Pancreas (tissue), 10 donors: ENCODE results near the gene EIF5AL1. TPM values are rescaled to one million over a fixed set of nuclear protein-coding genes. Genes with fewer than 3 reads are reported as not detected.
A peak's percentile ranks its signal among the peaks of the same experiment; 100 is the strongest.

Source experiments
- ATAC-seq, 4 donors: fragments of 200-7000 bp; cut with Tn5 transposase; one replicate each; pipeline versions ENCODE4 v1.8.0 to v1.9.1; 2020; ENCODE audit warnings: mild to moderate bottlenecking in 4 of 4, moderate library complexity in 4 of 4
- DNase-seq, 6 donors: peaks; one replicate each; pipeline ENCODE4 v3.0.0-alpha.2; 2020
- FAIRE-seq: peaks from 2 replicates; lab custom pipeline; 2012; peaks lifted over from hg19 to GRCh38; lab: Jason Lieb, UNC
- H3K27ac ChIP-seq, 4 donors: fragments of 200-600 bp; sonication (generic); 1 replicate in 3 of 4; 2 replicates in 1 of 4; pipeline versions ENCODE4 v1.5.0 to v1.8.0; 2020
- H3K27me3 ChIP-seq, 4 donors: fragments of 200-600 bp; one replicate each; pipeline ENCODE4 v1.8.0; 2021
- H3K36me3 ChIP-seq, 3 donors: fragments of 200-600 bp; sonication (generic) in 1 of 3; one replicate each; pipeline versions ENCODE4 v1.5.0 to v1.8.0; 2020 to 2021
- H3K4me1 ChIP-seq, 3 donors: fragments of 200-600 bp; one replicate each; pipeline ENCODE4 v1.8.0; 2021
- H3K4me3 ChIP-seq, 4 donors: fragments of 200-600 bp; sonication (generic) in 2 of 4; one replicate each; pipeline versions ENCODE4 v1.5.0 to v1.8.0; 2020 to 2021
- H3K9me3 ChIP-seq, 4 donors: fragments of 200-600 bp; one replicate each; pipeline ENCODE4 v1.8.0; 2021
- WGBS, 2 donors: extraction: QIAGEN DNeasy Blood & Tissue Kit; methylation state at CpG; one replicate each; pipeline ENCODE4 v1.1.7; 2013; 5-methylcytosine and 5-hydroxymethylcytosine counted together
- intact Hi-C, 3 donors: fragments of 100-400 bp; cut with DNase I; formaldehyde crosslinking; loops; one replicate each; pipeline versions ENCODE4 v1.11.1 to v1.14.2; 2022
- polyA plus RNA-seq, 2 donors: library from polyadenylated mRNA; stranded (reverse); fragments of 200-250 nt; gene quantifications; one replicate each; pipeline ENCODE4 v1.2.3, GENCODE V29; 2013
- total RNA-seq, 6 donors: library from RNA; stranded (reverse); fragmentation: NEBNext Ultra II Directional in 4 of 6; extraction: Animal tissue kit (Norgen Biotek cat#: 25700) in 4 of 6; gene quantifications; one replicate each; pipeline versions ENCODE4 v1.2.1 to v1.2.4, GENCODE V29; 2021 to 2023
- TF ChIP-seq, protein P1 (sequence below), 4 donors: fragments of 200-600 bp; sonication (generic) in 3 of 4; IDR thresholded peaks; one replicate each; pipeline versions ENCODE4 v1.5.0 to v1.8.0; 2021; ENCODE audit warnings: antibody characterized with exemption in 4 of 4
- donor health status: healthy with polysubstance abuse.
- donor health status: DM: no; HTN: no; CAD: no; lungs with moderate emphysema.
- donor health status: DM: no; HTN: no; CAD: no.
- donor health status: control.
- donor health status: control.
- donor health status: Bipolar disorder and iron deficiency.
- donor health status: DM: yes; HTN: yes; CAD: no.
- donor health status: DM: no; HTN: no; CAD: no.
- donor health status: DM: no; HTN: no; CAD: no.
- donor health status: DM: yes; HTN: yes; CAD: no.

EIF5AL1 gene
- total and polyA plus RNA-seq, 8 donors: 0.05 to 0.44 (median 0.33) TPM; not detected in 1

DNA sequence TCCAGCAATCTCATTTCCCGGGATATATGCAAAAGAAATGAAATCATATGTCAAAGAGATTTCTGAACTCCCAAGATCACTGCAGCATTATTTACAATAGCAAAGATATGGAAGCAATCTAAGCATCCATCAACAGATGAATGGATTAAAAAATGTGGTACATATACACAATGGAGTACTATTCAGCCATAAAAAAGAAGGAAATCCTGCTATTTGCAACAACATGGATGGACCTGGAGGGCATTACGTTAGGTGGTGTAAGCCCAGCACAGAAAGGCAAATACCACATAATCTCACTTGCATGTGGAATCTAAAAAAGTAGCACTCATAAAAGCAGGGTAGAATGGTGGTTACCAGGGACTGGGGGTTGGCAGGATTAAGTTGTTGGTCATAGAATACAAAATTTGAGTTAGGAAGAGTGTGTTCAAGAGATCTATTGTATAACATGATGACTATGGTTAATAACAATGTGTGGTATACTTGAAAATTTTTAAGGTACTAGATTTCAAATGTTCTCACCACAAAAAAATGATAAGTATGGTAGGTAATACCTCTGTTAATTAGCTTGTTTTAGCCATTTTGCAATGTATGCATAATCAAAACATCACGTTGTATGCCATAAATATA, 32.9 kb upstream of the EIF5AL1 start:
- ATAC-seq: no peak
- Histone ChIP-seq H3K9me3 (no peaks in the 10 kb centered on the region), H3K36me3 (no peaks in the 10 kb centered on the region), H3K4me1 (no peaks in the 10 kb centered on the region), H3K27ac (no peak overlapping the region), H3K27me3 (no peaks in the 10 kb centered on the region), H3K4me3 (no peak overlapping the region)
- no peak for DNase-seq
- TF ChIP-seq, protein P1, sequence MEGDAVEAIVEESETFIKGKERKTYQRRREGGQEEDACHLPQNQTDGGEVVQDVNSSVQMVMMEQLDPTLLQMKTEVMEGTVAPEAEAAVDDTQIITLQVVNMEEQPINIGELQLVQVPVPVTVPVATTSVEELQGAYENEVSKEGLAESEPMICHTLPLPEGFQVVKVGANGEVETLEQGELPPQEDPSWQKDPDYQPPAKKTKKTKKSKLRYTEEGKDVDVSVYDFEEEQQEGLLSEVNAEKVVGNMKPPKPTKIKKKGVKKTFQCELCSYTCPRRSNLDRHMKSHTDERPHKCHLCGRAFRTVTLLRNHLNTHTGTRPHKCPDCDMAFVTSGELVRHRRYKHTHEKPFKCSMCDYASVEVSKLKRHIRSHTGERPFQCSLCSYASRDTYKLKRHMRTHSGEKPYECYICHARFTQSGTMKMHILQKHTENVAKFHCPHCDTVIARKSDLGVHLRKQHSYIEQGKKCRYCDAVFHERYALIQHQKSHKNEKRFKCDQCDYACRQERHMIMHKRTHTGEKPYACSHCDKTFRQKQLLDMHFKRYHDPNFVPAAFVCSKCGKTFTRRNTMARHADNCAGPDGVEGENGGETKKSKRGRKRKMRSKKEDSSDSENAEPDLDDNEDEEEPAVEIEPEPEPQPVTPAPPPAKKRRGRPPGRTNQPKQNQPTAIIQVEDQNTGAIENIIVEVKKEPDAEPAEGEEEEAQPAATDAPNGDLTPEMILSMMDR (IDR thresholded peaks at IDR 0.05): no peak
- WGBS, 2 donors: 66 to 73% methylated on average over 3 of the region's 3 CpGs
- FAIRE-seq: no peak
- intact Hi-C loops: no loop called here

DNA sequence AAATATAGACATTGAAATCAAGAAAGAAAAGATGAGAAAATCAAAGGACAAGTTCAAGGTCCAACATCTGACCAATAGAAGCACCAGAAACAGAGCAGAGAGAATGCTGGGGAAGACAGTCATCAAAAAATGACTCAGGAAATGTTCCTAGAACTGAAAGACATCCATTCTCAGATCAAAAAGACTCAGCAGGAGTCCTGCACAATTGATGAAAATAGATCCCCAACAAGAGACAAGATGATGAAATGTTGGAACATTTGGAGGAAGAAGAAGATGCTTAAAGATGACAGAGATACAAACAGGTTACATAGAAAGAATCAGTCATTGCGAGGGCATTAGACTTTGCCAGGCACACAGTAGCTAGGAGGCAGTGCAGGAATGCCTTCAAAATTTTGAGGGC, 30.0 kb upstream of the EIF5AL1 start:
- Histone ChIP-seq H3K4me1 (no peaks in the 10 kb centered on the region), H3K27ac (no peak overlapping the region), H3K9me3 (no peaks in the 10 kb centered on the region), H3K27me3 (no peaks in the 10 kb centered on the region), H3K4me3 (no peak overlapping the region), H3K36me3 (no peaks in the 10 kb centered on the region)
- intact Hi-C loops: loop anchor here in 1 of 3 donors (5.0 kb wide), 1 partner anchor 110 kb away; no protein-coding TSS in a partner anchor
- TF ChIP-seq, protein P1 (IDR thresholded peaks at IDR 0.05): no peak
- ATAC-seq (no peak), FAIRE-seq (no peak), DNase-seq (no peak)
- WGBS, 2 donors: 94 to 96% methylated on average over 1 of the region's 1 CpG

DNA sequence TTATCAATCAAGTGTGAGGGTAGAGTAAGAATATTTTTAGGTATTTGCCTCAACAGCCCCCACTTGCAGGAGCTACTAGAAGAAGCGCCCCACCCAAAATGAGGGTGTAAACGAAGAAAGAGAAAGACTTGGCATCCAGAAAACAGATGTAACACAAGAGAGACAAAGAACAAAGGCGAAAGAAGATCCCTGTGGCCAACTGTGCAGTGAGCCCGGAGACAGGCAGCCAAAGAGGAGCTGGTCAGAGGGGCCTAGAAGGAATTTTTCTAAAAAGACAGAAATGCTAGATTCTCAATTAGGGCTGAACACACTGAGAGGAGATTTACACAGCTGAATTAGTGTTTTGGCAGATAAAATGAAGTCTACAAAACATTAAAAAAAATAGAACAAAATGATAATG, 29.6 kb upstream of the EIF5AL1 start:
- Histone ChIP-seq H3K4me1 (no peaks in the 10 kb centered on the region), H3K4me3 (no peak overlapping the region), H3K9me3 (no peaks in the 10 kb centered on the region), H3K27ac (no peak overlapping the region), H3K27me3 (no peaks in the 10 kb centered on the region), H3K36me3 (no peaks in the 10 kb centered on the region)
- FAIRE-seq (no peak), DNase-seq (no peak), ATAC-seq (no peak)
- TF ChIP-seq, protein P1 (IDR thresholded peaks at IDR 0.05): no peak
- 77 to 84% methylated on average over 4 of the region's 4 CpGs for WGBS, 2 donors
- intact Hi-C loops: loop anchor here in 1 of 3 donors (5.0 kb wide), 1 partner anchor 110 kb away; no protein-coding TSS in a partner anchor

DNA sequence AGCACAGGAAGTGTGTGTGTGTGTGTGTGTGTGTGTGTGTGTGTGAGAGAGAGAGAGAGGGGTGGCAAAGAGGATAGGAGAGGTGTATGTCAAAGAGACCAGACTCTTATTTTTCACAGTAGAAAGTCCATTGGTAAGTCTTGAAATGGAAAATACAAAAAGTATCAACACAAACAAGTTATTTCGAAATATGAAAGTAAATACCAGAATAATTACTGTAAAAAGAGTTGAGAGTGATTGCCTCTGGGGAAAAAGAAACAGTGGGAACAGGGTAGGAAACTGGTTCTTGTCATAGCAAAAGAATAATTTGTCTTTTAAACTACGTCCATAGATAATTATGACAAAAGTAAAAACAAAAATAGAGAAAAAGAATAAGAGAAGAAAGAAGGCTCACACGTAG, 29.0 kb upstream of the EIF5AL1 start:
- Histone ChIP-seq H3K27ac (no peak overlapping the region), H3K4me3 (no peak overlapping the region), H3K36me3 (no peaks in the 10 kb centered on the region), H3K9me3 (no peaks in the 10 kb centered on the region), H3K27me3 (no peaks in the 10 kb centered on the region), H3K4me1 (no peaks in the 10 kb centered on the region)
- 68 to 73% methylated on average over 3 of the region's 3 CpGs for WGBS, 2 donors
- DNase-seq (no peak), FAIRE-seq (no peak), ATAC-seq (no peak)
- TF ChIP-seq, protein P1 (IDR thresholded peaks at IDR 0.05): no peak
- intact Hi-C loops: loop anchor here in 1 of 3 donors (5.0 kb wide), 1 partner anchor 111 kb away; no protein-coding TSS in a partner anchor

DNA sequence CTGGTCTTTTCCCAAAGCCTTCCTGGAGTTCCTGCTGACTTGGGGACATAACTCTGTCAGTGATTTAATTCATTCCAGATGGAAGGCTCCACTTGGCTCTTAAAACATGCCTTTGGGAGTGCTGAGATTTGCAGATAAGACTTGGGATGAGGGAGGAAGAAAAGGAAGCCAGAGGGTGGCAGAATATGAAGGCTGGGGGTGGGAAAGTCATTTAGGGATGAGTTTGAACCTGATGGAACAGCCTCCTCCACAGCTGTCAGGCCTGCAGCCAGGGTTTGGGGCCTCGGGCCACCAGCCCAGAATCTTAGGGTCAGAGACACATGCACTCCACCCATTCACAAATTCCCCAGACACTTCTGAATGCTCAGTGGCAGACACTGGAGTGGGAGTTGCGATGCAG, 28.4 kb upstream of the EIF5AL1 start:
- peak in 1 of 6 donors; percentile 29 for DNase-seq
- Histone ChIP-seq H3K4me3 (no peak overlapping the region), H3K36me3 (no peaks in the 10 kb centered on the region), H3K27me3 (no peaks in the 10 kb centered on the region), H3K9me3 (no peaks in the 10 kb centered on the region), H3K27ac (no peak overlapping the region), H3K4me1 (no peaks in the 10 kb centered on the region)
- FAIRE-seq: no peak
- peak in 2 of 4 donors; percentile 10 to 26 for ATAC-seq
- intact Hi-C loops: loop anchor here in 1 of 3 donors (5.0 kb wide), 1 partner anchor 112 kb away; no protein-coding TSS in a partner anchor
- TF ChIP-seq, protein P1 (IDR thresholded peaks at IDR 0.05): no peak
- 78 to 88% methylated on average over 2 of the region's 2 CpGs for WGBS, 2 donors
